ENCODE results near the gene ATG7. TPM values are rescaled to one million over a fixed set of nuclear protein-coding genes. Genes with fewer than 3 reads are reported as not detected.

Gene ATG7
- total RNA-seq, 2 experiments from 2014 or later = 30.5 to 33.6 TPM

- no peaks in the 10 kb centered on the region for H3K9me3 Mint-ChIP-seq
- H3K36me3 Mint-ChIP-seq = peaks cover 6% of the 10 kb centered on the region
- H3K27me3 Mint-ChIP-seq = no peaks in the 10 kb centered on the region
- H3K4me1 Mint-ChIP-seq (ENCODE audit: low read depth) = peaks cover 6% of the 10 kb centered on the region
- CTCF ChIA-PET = no interaction called here
- no peak overlapping the region for H3K27ac Mint-ChIP-seq
- DNase-seq = no peak
- intact Hi-C loops (cut with micrococcal nuclease) = no loop called here
- POLR2A ChIA-PET = no interaction called here
- no peak overlapping the region for H3K4me3 Mint-ChIP-seq
Measured at GRCh38 chr3:11554666-11555065, 282.5 kb downstream of the ATG7 start.

- no peaks in the 10 kb centered on the region for H3K9me3 Mint-ChIP-seq
- peaks cover 6% of the 10 kb centered on the region for H3K4me1 Mint-ChIP-seq (ENCODE audit: low read depth)
- H3K36me3 Mint-ChIP-seq = peaks cover 10% of the 10 kb centered on the region
- ChIA-PET POLR2A (no interaction called here), CTCF (no interaction called here)
- intact Hi-C loops (cut with micrococcal nuclease) = no loop called here
- H3K4me3 Mint-ChIP-seq = no peak overlapping the region
- H3K27me3 Mint-ChIP-seq = no peaks in the 10 kb centered on the region
- H3K27ac Mint-ChIP-seq = no peak overlapping the region
- DNase-seq = no peak
Measured at GRCh38 chr3:11555211-11555782, 283.1 kb downstream of the ATG7 start.

GRCh38 chr3:11555881-11556633 is 283.9 kb downstream of the ATG7 start:
- no peaks in the 10 kb centered on the region for H3K9me3 Mint-ChIP-seq
- no peak for DNase-seq
- H3K4me3 Mint-ChIP-seq = no peak overlapping the region
- peaks cover 10% of the 10 kb centered on the region for H3K36me3 Mint-ChIP-seq
- intact Hi-C loops (cut with micrococcal nuclease) = no loop called here
- peaks cover 6% of the 10 kb centered on the region for H3K4me1 Mint-ChIP-seq (ENCODE audit: low read depth)
- ChIA-PET POLR2A (no interaction called here), CTCF (no interaction called here)
- H3K27me3 Mint-ChIP-seq = no peaks in the 10 kb centered on the region
- H3K27ac Mint-ChIP-seq = no peak overlapping the region

- H3K4me3 Mint-ChIP-seq = no peak overlapping the region
Measured at GRCh38 chr3:11556851-11557644, 284.9 kb downstream of the ATG7 start.

GRCh38 chr3:11558002-11558401 is 285.8 kb downstream of the ATG7 start:
- Mint-ChIP-seq H3K4me3 (no peak overlapping the region), H3K27ac (peak overlapping the region; percentile 2)

More at GRCh38 chr3:11556851-11557644, 284.9 kb downstream of the ATG7 start:
- Mint-ChIP-seq H3K27me3 (no peaks in the 10 kb centered on the region), H3K4me1 (ENCODE audit: low read depth) (peaks cover 6% of the 10 kb centered on the region), H3K27ac (no peak overlapping the region), H3K9me3 (no peaks in the 10 kb centered on the region), H3K36me3 (peaks cover 10% of the 10 kb centered on the region)
- no peak for DNase-seq
- CTCF ChIA-PET = no interaction called here
- POLR2A ChIA-PET = no interaction called here
- intact Hi-C loops (cut with micrococcal nuclease) = no loop called here

DNA sequence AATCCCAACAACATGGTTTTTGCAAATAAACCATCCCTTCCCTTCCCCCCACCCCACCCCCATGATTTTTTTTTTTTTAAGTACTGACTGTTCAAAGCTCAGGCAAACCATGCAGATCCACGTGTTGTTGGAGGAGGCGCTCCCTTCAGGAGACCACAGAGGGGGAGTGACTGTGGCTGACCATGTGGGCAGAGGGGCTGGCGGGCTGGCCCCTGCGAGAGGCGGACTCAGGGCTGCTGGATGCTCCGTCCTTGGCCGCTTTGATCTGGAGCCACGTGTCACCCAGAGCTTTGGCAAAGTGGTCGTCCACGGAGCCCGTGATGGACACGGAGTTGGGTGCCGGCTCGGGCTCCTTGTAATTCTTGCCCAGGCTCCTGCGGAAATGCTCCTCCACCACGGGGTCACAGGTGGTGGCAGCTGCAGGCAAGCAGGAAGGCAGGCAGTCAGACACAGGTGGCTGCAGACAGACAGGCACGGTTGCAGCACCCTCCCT is 286.3 kb downstream of the ATG7 start:
- intact Hi-C loops (cut with micrococcal nuclease) = no loop called here
- no peaks in the 10 kb centered on the region for H3K27me3 Mint-ChIP-seq
- no peak for DNase-seq
- peaks cover 6% of the 10 kb centered on the region for H3K4me1 Mint-ChIP-seq (ENCODE audit: low read depth)
- peaks cover 6% of the 10 kb centered on the region for H3K36me3 Mint-ChIP-seq
- CTCF ChIA-PET = interaction anchor here (0.6 kb wide), 1 partner anchor 112 kb away, joined by 3 read pairs; no protein-coding TSS in a partner anchor
- POLR2A ChIA-PET = no interaction called here
- H3K9me3 Mint-ChIP-seq = no peaks in the 10 kb centered on the region
- H3K27ac Mint-ChIP-seq = no peak overlapping the region
- H3K4me3 Mint-ChIP-seq = no peak overlapping the region

More at GRCh38 chr3:11558002-11558401, 285.8 kb downstream of the ATG7 start:
- peaks cover 6% of the 10 kb centered on the region for H3K4me1 Mint-ChIP-seq (ENCODE audit: low read depth)
- POLR2A ChIA-PET = no interaction called here
- no peaks in the 10 kb centered on the region for H3K27me3 Mint-ChIP-seq
- DNase-seq = peak; percentile 25
- no peaks in the 10 kb centered on the region for H3K9me3 Mint-ChIP-seq
- peaks cover 6% of the 10 kb centered on the region for H3K36me3 Mint-ChIP-seq
- intact Hi-C loops (cut with micrococcal nuclease) = no loop called here
- CTCF ChIA-PET = no interaction called here

DNA sequence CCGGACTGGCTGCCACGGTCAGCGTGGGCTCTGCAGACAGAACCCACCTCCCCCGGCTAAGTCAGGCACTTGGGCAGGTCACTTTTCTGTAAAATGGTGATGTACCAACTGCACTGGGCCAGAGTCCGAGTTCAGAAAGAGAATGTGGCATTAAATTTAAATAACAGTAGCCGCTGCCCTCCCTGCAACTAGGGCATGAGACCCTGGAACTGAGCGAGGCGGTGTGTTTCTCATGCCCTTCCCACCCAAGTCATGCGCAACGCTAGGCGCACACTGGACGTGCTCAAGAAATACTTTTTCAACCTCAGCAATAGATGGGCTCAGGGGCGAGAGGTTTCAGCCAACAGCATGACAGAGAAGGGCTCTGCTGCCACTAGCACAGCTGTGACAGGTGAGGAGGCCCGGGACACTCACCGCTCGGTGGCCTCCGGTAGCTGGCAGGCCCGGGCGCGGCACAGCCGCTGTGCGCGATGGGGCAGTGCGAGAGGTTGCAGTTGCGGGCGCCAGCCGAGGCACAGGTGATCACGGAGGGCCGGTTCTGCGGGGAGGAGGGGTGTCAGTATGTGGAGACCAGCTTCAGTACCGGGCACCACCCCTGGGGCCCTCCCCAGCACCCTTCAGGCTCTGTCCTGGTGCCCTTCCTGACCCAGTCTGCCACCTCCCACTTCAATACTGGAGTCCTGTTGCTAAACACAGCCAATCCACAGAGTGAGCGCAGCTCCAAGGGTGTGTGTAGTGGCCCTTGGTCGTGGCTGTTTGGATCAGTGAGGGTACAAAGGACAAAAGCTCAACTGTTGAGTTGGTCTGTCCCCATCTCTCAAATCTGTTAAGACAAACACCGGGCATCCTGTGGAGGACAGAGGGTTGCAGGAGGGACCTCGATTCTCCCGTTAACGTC is 287.0 kb downstream of the ATG7 start:
- Mint-ChIP-seq H3K4me3 (no peak overlapping the region), H3K27me3 (no peaks in the 10 kb centered on the region), H3K27ac (no peak overlapping the region), H3K36me3 (peaks cover 10% of the 10 kb centered on the region), H3K9me3 (no peaks in the 10 kb centered on the region), H3K4me1 (ENCODE audit: low read depth) (peaks cover 6% of the 10 kb centered on the region)
- CTCF ChIA-PET = interaction anchor here (0.6 to 0.9 kb wide), 2 partner anchors 92 to 112 kb away, joined by 3 read pairs; no protein-coding TSS in a partner anchor
- no peak for DNase-seq
- intact Hi-C loops (cut with micrococcal nuclease) = no loop called here
- POLR2A ChIA-PET = no interaction called here

GRCh38 chr3:11559816-11560633 is 287.8 kb downstream of the ATG7 start:
- no peaks in the 10 kb centered on the region for H3K27me3 Mint-ChIP-seq
- no peaks in the 10 kb centered on the region for H3K9me3 Mint-ChIP-seq
- CTCF ChIA-PET = interaction anchor here (0.9 to 1.8 kb wide), 2 partner anchors 90 to 91 kb away, joined by 3 to 4 read pairs; no protein-coding TSS in a partner anchor
- no peak overlapping the region for H3K4me3 Mint-ChIP-seq
- DNase-seq = no peak
- intact Hi-C loops (cut with micrococcal nuclease) = no loop called here
- H3K4me1 Mint-ChIP-seq (ENCODE audit: low read depth) = peaks cover 6% of the 10 kb centered on the region
- H3K27ac Mint-ChIP-seq = no peak overlapping the region
- H3K36me3 Mint-ChIP-seq = peaks cover 10% of the 10 kb centered on the region
- POLR2A ChIA-PET = interaction anchor here (0.6 kb wide), 1 partner anchor 15 kb away, joined by 3 read pairs; no protein-coding TSS in a partner anchor

DNA sequence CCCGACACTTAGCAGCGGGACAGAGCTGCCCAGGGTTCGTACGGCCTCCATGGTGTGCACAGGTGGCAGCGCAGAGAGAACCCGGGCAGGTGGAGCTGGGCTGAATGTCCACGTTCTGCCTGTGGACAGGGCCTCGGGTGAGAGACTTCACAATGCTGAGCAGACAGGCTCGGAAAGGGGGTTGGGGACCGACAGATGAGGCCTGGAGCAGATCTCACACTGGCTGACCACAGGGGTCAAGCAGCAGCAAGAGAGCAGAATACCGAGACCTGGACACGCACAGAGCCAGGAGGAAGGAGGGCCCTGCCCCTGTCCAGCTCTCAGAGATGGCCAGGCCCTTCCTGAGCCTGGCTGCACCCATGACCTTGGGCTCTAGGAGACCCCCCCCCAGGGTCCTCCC is 288.5 kb downstream of the ATG7 start:
- intact Hi-C loops (cut with micrococcal nuclease) = no loop called here
- CTCF ChIA-PET = interaction anchor here (1.8 kb wide), 1 partner anchor 90 kb away, joined by 4 read pairs; no protein-coding TSS in a partner anchor
- no peaks in the 10 kb centered on the region for H3K9me3 Mint-ChIP-seq
- no peaks in the 10 kb centered on the region for H3K27me3 Mint-ChIP-seq
- POLR2A ChIA-PET = no interaction called here
- no peak overlapping the region for H3K27ac Mint-ChIP-seq
- H3K36me3 Mint-ChIP-seq = peaks cover 10% of the 10 kb centered on the region
- peaks cover 6% of the 10 kb centered on the region for H3K4me1 Mint-ChIP-seq (ENCODE audit: low read depth)
- DNase-seq = no peak
- H3K4me3 Mint-ChIP-seq = no peak overlapping the region

DNA sequence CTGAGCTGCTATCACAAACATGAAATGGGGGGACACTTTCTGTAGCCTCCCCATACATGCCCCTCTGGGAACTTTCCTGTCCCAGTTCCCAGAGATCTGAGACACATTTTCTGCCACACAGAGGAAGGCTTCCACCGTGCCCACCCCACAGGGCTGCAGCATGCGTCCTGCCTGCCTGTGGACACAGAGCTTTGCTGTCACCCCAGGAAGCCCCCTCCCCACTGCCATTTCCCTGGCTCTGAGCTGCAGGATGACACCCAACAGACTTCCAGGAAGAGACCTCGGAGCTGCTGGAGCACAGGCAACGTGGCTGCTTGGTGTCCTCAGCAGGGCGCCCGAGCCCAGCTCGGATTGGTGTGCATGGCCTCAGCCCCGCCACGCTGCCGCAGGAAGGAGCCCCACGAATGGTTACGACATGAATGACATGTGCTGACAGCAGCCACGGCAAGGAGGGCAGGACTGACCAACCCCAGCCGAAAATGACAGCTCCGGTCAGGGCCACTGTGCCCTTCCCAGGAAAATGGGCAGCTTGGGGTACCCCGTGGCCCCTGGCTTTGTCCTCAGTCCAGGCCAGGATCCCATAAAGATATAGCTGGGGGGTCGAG is 290.2 kb downstream of the ATG7 start:
- CTCF ChIA-PET = interaction anchor here (1.3 kb wide), 1 partner anchor 89 kb away, joined by 3 read pairs; no protein-coding TSS in a partner anchor
- peaks cover 6% of the 10 kb centered on the region for H3K4me1 Mint-ChIP-seq (ENCODE audit: low read depth)

More for the DNA sequence above, 290.2 kb downstream of the ATG7 start:
- POLR2A ChIA-PET = no interaction called here
- DNase-seq = no peak
- Mint-ChIP-seq H3K36me3 (peaks cover 8% of the 10 kb centered on the region), H3K9me3 (no peaks in the 10 kb centered on the region), H3K27ac (no peak overlapping the region), H3K27me3 (no peaks in the 10 kb centered on the region), H3K4me3 (no peak overlapping the region)
- intact Hi-C loops (cut with micrococcal nuclease) = no loop called here

Data from activated CD4-positive, alpha-beta memory T cell treated with anti-CD3 and anti-CD28 coated beads for 36 hours (primary cell).